Stimulated activated CD4-positive, alpha-beta T cell treated with anti-CD3 and anti-CD28 coated beads, Interleukin-4, amount 100 ng/mL, for 1 hour (primary cell): ENCODE measurements around the gene POR.
A peak's percentile ranks its signal among the peaks of the same experiment; 100 is the strongest.

Experiments used
- DNase-seq: peaks from one replicate; pipeline ENCODE4 v3.0.0-alpha.2; 2020

The POR gene

DNA sequence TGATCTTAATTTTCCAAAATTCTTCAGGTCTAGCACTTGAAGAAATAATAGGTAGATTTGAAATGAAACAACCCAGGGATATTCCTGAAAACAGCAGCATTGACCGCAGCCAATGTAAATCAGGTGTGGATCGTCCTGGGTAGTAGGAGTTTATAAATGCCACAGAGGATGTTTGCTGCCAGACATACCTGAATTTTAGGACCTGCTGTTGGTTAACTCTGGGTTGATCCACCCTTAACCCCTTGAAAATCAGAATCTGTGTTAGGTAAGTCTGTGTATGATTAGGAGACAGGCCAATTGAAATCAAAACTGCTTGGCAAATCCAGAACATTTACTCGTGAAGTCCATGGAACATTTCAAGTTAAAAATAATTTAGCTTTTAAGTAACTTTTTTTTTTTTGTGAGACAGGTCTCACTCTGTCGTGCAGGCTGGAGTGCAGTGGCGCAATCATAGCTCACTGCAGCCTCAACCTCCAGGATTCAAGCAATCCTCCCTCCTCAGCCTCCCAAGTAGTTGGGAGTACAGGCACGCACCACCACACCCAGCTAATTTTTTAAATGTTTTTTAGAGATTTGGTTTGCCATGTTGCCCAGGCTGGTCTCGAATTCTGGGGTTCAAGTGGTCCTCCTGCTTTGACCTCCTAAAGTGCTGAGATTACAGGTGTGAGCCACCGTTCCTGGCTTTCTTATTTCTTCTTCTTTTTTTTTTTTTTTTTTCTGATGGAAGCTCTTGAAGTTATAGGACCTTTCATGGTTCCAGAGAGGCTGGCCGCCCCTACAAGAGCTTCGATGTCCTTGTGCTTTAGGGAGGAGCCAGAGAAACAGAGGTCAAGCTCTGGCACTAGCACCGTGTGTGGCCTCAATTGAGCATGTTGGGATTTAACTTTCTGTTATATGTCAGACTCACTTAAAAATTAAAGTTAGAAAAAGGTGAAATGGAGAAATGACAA lies 2.0 kb downstream of the POR start:
- no peak for DNase-seq

DNA sequence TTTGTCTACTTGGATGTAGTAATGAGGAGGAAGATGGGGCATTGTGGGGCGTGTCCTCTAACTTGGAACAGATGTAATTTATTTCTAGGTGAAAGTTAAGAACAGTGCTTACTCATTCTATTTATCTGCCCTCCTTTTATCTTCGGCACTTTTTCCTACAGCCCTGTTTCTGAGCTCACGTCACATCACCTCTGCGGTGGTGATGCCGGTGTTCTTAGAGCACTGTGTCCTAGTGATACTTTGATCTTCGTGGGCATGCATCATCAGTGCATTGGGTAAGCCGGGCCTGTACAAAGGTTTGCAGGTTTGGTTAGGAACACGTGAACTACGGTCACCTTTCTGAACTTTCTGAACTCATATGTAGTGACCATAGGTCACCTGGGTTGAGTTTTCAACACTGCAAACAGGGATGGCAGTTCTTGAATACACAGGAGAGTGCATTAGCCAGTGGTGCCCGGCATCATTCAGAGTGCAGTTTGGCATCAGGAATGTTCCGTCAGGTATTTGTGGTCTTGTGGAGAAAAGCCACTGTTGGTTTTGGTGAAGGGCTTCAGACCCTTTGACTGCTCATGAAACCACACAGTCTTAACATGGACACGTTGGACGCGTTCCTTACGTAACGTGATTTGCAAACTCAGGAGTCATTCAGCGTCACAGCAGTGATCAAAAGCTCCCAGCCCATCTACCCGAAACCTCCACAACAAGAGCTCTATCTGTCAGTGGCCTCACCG lies 5.6 kb downstream of the POR start:
- peak; percentile 22 for DNase-seq

DNA sequence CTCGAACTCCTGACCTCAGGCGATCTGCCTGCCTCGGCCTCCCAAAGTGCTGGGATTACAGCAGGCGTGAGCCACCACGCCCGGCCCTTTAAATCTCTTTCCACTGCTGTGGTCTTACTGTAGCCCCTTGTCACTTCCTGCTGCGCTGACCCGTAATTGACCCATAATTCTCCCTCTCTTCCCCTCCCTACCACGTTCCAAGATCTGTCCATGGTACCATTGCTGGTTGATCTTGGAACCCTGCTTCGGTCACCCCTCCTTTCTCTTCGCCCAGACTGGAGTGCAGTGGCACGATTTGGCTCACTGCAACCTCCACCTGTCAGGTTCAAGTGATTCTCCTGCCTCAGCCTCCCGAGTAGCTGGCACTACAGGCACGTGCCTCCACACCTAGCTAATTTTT lies 6.5 kb downstream of the POR start:
- no peak for DNase-seq

DNA sequence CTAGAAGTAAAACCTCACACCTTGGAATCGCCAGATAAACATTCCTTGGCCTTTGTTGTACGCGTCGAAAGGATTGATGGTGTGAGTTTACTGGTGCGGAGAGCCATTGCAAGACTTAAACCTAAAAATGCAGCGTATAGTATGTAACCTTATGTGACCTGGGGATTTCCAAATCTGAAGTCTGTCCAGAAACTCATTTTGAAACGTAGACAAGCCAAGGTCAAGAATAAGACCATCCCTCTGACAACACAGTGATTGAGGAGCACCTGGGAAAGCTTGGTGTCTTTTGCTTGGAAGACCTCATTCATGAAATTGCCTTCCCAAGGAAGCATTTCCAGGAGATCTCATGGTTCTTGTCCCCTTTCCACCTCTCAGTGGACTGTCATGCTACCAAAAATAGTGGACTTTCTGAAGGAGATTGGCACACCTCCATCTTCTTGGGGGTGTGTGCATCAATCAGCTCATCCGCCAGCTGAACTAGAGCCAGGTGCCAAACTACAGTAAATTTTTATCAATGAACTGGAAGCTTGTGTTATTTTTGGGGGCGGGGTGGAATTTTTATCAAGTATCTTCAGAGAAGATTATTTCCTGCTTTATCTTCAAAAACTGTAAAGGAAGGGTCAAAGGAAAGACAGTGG lies 8.1 kb downstream of the POR start:
- no peak for DNase-seq

DNA sequence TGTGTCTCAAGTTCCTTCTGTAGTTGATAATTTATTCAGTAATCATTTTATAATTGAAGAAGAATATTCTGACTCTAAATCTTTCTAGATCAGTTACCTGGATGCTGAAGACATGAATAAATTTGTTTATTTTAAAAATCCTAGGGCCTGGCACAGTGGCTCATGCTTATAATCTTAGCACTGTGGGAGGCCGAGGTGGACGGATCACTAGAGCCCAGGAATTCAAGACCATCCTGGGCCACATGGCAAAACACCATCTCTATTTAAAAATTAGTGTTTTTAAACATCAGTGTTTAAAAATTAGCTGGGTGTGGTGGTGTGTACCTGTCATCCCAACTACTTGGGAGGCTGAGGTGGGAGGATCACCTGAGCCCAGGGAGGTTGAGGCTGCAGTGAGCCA lies 9.3 kb downstream of the POR start:
- no peak for DNase-seq

DNA sequence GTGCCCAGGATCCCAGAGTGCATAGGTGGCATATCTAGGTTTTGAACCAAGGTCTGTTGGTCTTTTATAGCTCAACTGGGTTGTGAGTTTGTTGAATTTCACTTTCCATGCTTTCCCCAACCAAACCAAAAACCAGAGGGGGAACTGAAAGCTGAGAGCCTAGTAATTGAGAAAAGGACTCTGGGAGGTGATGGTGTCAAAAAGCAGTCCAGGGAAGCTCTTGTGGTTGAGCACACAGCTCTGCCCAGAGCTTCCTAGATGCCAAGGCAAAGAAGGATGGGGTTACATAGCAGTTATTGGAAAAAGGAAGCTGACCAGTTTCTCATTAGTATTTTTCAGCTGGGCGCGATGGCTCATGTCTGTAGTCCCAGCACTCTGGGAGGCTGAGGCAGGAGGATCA lies 9.9 kb downstream of the POR start:
- no peak for DNase-seq

DNA sequence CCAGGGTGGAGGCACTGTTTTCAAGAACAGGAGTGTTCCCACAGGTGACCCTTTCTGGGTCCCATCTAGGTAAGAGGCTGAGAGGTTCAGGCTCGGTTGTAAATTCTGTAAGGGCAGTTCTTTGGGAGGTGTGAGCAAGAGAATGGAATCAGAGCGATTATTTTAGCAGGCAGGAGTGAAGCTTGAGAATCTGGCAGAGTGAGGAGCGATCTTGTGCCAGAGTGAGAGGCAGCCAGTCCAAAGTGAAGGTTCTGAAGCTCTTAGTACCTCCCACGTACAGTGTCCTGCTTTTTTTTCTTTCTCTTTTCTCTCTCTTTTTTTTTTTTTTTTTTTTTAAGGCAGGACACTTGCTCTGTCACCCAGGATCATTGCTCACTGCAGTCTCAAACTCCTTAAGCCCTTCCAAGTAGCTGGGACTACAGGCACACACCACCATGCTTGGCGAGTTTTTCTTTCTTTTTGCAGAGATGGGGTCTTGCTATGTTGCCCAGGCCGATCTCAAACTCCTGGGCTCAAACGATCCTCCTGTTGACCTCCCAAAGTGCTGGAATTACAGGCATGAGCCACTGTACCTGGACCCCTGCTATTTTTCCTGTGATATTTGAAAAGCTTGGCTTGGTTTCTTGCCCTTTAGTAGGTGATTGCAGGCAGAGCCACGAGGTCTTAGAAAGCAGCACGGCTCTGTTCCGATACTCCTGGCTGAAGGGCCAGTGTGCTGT lies 10.9 kb downstream of the POR start:
- DNase-seq = no peak

DNA sequence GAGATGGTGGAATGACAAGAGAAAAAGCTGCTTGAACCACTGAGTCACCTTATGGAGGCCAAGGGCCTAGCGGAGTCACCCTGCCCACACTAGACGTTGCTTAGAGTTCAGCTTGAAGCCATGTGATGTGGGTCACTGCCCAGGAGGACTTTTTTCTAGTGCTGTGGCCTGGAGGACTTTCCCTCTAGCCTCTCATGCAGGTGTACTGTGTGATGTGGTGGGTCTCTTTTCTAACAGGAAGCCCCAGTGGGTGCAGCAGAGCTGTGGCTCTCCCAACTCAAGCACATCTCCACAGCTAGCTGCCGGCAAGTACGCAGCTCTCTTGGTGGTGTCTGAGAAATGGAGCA lies 13.6 kb downstream of the POR start:
- no peak for DNase-seq

DNA sequence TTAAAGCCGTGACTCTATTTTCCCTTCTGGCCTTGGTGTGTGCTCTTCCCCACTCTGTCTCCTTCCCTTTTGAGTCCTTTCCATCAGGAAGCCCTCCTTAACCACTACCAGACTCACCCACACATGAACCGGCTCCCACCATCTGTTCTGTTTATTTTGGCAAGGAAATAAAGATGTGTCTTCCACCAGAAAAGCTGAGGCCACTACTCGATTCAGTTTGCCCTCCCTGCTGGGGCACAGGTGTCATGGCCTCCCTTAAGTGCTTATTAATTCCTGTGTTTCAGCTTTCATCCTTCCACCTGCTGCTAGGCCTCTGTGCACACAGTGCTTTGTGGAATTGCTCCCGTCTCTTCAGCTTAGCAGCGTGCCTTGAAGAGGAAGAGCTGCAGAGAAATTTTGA lies 16.7 kb downstream of the POR start:
- no peak for DNase-seq

DNA sequence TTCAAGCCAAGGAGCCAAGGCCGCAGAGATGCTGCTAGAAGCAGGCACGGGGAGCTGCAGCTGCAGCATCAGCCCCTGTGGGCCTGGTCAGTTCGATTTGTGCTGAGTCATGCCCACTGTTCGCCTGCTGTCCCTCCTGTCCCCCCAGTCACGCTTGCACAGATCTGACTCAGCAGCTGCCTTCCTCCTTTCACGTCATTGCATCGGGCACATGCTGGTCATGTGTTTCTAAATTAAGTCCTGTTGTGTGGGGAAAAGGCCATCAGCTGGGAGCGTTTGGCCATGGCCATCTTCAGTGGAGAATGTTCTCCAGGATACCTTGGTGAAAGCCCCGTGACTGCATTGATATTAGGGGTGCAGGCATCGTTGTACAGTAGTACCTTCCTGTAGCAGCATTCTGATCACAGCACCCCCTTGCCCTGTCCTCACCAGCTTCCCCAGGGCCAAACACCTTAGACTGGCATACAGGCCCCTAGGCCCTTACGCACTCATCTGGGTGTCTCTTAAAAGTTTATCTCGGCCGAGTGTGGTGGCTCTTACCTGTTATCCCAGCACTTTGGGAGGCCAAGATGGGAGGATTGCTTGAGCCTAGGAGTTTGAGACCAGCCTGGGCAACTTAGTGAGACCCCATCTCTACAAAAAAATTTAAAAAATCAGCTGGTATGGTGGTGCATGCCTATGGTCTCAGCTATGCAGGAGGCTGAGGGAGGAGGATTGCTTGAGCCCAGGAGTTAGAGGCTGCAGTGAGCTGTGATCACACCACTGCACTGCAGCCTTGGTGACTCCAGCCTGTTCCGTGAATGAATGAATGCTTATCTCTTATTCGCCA lies 23.2 kb downstream of the POR start:
- no peak for DNase-seq

DNA sequence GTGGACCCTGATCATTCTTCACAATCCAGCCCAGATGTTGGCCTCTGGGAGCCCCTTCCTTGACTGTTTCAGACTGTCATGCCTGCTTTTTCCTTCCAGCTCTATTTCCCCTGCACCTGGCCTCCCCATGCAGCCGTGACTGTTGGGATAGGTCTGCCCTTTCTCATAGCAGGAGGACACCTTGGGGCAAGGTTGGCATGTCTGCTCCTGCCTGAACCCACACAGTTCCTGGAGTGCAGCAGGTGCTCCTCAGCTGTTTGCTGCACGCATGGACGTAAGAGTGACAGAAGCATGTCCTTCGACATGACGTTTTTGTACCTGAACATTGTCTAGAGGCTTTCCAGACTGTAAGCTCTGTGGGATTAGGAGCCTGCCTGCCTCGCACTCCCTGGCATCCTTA lies 24.0 kb downstream of the POR start:
- DNase-seq = no peak

DNA sequence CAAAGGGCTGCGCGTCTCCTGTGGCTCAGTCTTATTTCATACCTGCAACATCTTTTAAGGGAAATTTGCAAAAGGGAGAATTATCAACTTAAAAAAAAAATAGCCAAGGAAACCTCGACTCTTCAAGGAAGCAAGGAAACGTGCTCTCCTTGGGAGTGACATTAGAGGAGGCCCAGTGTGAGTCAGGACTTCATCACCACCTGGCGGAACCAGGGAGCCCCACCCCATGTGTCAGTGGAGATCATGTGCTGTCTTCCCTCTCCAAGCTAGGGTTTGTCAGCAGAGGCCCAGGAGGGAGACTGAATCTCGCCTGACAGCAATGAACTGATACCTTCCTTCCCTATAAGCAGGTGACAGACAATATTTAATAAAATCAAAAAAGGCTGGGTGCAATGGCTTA lies 28.9 kb downstream of the POR start:
- DNase-seq = no peak

DNA sequence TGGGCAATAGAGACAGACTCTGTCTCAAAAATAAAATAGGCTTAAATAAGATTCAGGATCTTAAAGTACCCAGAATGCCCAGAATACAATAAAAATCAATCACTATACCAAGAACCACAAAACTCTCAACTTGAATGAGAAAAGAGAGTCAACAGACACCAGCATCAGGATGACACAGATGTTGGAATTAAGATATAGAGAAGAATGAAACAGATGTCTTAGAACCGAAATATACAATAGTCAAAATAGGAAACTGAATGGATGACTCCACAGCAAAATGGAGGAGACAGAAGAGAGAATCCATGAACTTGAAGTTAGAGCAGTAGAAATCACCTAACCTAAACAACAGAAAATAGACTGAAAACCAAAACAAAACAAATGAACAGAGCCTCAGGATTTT lies 29.6 kb downstream of the POR start:
- no peak for DNase-seq

DNA sequence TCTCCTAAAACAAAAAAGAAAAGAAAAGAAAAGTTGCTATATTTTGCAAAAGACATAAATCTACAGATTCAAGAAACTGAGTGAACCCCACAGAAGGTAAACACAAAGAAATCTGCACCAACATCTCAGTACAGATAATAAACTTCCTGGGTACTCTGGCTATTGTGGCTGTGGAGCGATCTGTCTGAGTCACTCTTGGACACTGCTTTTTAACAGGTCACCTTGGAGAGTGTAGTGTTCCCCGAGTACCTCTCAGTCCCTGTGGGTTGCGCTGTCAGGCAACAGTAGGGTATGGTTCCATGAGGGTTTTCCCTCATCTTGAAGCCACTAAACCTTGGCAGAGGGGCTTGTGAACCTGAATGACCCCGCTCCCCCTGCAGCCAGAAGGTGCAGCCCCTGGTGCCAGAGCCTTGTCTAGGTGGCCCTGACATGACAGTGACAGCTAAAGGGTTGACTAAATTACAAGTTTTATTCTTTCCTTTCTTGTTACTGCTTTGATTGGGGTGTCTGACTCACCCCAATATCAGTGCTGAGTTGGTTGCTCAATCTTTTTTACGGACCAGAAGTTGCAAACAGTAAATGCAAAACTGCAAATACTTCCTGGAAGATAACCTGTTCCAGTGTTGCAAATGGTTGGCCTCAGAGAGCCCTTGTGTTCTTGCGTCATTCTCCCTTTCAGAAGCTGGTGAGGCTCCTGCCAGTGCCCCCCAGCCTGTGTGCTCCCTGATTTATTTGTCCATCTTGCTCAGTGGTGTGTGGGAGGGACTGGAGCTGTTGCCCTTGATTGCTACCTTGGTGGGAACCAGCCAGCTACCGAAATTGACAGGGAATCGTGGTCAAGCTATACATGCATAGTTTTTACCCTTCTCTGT lies 30.6 kb downstream of the POR start:
- no peak for DNase-seq

DNA sequence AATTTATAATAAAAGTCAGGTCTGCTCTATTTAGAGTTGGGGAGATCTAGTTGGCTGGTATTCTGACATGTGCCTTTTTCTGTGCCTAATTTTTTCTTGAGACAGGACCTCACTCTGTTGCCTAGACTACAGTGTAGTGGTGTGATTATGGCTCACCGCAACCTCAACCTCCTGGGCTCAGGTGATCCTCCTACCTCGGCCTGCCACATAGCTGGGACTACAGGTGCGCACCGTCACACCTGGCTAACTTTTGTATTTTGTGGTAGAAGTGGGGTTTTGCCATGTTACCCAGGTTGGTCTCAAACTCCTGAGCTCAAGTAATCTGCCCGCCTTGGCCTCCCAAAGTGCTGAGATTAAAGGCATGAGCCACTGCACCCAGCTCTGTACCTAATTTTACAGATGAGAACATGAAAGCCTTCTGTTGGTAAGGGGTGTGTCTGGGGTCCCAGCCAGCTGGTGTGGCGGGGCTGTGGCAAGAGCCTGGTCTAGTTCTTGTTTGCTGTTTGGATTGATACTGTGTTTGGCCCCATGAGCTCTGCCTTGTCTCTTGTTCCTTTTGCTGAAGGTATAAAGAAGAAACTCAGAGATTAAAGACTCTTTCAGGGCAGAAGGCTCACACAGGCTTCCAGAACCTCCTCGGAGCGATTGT lies 31.4 kb downstream of the POR start:
- DNase-seq = no peak

DNA sequence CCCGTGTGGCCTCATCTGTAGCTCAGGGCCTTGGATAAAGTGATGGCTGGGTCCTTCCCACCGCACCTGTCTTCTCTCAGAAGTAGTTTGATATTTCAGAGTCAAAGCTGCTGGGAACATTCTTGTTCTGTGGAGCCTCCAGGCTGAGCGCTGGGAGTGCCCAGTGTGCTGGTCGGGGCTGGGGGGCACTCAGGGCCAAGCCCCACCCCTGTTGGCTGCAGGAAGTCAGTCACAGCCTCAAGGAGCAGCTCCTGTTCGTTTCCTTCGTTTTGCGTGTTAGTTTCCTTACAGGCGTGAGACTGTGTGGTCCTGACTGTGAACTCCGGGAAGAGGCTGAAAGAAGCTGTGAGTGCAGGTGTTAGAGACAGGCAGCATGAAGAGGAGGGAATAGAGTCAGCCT lies 33.2 kb downstream of the POR start:
- DNase-seq = no peak

DNA sequence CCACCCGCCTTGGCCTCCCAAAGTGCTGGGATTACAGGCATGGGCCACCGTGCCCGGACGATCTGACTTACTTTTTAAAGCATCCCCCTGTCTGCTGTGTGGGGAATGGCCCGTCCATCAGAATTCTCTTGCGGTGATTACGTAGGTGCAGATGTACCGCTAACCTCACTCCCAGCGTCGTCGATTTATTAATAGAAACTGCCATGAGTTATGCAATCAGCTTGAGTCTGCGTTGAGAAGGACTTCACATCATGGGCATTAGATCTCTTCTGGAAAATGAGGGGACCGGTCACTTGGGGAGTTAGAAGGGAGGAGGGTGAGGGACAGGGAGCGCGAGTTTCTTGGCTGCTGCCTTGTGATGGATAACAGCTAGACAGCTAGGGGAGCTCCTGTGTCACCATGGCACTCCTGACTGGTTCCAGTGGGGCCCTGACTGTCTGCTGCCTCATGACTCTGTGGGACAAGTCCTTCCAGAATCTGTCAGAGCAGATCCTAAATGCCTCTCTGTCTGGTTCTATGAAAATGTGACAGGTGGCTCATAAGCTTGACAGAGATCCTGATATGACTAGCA lies 35.2 kb downstream of the POR start:
- DNase-seq = no peak

DNA sequence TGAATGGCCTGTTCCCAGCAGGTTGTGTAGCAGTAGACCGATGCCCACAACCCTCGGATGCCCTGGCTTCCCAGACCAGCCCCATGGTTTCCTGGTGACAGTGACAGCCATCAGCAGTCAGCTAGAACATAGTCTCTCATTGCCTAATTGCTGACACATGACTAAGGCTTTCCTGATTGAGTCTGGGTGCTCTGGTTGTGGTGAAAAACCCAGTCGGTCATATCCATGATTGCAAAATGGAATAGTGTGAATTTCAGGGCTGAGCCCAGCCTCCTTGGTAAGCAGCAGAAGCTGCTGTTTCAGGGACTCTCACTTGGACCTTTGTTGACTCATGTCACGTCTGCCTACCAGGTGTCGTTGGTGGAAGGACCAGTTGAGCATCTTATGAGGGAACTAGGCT lies 36.6 kb downstream of the POR start:
- no peak for DNase-seq

DNA sequence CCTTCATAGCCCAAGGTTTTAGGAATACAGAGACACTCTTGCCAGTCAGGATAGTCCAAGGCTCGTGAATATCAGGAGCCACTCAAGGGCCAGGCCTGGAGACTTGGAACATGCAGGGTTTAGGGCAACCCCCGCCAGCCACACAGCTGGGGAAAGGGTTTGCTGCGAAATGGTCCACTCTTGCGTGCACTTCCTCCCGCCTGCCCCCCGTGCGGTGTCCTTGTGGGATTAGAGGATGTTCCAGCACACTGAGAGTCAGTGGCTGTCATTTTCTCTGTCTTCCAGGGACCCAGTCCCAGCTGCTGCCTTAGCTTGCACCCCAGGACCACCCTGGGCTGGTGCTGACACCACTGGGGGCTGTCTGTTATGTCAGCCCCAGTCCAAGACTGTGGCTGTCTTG lies 38.5 kb downstream of the POR start:
- no peak for DNase-seq

DNA sequence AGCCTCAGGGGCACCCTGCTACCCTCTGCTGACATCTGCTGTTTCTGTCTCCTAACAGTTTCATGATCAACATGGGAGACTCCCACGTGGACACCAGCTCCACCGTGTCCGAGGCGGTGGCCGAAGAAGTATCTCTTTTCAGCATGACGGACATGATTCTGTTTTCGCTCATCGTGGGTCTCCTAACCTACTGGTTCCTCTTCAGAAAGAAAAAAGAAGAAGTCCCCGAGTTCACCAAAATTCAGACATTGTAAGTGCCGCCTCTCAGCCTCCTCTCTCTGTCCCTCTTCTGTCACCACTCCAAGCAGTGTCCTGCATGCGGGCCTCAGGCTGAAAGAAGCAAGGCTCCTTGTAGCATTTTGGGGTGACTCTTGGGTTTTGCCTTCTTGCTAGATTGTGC lies 39.0 kb downstream of the POR start:
- DNase-seq = no peak
